ENCODE data around the gene SPC25.

SPC25 gene

DNA sequence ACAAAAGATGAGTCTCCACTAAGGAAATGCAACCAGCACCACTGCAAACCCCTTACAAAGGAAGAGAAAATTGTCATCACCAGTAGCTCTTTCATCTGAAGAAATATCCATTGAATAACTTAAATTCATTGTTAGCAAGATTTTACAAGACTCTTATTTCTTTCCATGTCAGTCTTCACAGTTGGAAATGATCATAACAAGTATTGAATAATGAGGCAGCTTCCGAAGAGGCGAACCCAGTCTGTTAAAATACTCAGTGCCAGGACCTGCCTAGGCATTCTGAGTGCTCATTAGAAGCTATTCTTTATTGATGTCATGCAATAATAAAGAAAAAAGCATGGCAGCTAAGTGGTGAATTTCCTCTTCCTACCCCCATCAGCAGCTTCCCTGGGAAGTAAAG, 54.3 kb downstream of the SPC25 start:
- DNase-seq, result no peak

DNA sequence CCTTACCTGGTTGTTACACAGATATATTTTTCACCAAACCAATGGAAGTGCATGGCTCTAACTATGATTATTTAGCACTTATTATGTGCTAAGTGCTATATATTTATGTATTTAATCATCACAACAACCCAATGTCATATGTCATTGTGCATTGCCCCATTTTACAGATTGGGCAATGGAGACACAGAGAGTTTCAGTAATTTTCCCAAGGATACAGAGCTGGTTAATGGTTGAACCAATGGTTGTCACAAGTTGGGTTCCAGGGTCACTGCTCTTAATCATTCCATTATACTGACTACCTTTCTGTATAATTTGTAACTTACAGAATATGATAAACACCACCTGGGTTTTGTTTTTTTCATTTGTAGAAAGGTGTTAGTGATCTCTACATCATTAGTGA, 58.6 kb downstream of the SPC25 start:
- no peak for DNase-seq

DNA sequence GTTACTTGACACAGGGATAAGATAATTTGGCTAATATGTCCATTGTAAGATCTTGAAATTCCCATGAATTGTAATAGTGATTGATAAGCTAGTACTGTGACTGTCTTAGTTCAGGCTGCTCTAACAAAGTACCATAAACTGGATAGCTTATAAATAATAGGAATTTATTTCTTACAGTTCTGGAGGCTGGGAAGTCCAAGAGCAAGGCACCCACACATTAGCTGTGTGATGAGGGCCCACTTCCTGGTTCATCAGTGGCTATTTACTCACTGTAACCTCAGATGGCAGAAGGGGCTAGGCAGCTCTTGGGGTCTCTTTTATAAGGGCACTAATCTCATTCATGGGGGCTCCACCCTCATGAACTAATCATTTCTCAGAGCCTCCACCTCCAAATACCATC, 59.3 kb downstream of the SPC25 start:
- DNase-seq, result no peak

DNA sequence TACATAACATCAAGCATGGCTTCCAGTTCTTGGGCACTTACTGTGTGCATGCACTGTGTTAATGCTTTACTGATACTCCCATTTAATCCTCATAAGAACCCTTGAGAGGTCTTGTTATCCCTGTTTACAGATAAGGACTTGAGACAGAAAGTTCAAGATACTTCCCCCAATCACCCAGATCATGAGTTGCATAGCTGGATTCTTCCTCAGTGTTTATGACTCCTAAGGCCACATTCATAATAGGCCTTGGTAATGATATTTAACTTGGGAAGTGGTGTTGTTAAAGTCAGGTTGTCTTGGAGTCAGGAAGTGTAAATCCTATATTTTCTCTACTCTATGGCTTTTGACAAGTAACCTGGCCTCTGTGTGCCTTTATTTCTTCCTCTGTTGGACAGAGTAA, 65.1 kb downstream of the SPC25 start:
- no peak for DNase-seq

DNA sequence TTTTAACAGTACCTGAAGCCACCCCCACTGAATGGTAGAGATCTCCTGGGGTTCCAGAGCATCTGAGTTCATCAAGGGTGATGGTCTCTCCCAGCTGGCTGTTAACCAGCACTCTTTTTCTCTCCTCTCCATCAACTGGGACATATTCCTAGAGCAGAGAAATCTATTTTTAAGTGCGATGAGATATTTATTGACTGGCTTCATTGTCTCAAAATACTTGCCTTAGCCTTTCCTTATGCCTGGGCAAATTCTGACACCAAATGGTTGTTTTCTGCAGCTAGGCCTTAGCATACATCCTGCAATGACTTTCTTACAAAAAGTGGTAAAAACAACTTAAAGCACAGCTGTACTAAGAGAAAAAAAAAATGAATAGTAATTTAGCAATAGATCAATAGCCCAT, 68.2 kb downstream of the SPC25 start:
- no peak for DNase-seq

DNA sequence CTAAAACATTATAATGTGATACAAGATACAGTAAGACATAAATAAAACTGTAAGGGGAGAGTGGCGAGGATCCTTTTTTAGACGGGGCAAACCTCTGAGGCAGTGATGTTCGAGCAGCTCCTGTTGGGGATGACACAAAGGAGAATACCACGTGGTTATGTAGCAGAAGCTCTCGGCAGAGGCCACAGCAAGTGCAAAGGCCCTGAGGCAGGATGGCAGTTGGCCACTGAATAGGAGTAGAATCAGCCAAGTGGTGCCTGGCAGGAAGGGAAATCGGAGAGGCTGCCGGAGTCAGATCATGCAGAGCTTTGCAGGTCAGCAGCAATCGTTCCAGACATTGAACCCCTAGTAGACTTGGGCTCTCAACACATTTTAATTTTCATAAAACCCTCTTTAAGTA, 68.7 kb downstream of the SPC25 start:
- DNase-seq, result no peak
